WTC11 (cell line): ENCODE data around the gene MED9. TPM values are rescaled to one million over a fixed set of nuclear protein-coding genes. Genes with fewer than 3 reads are reported as not detected.

Experiments used
- NR3C1 ChIP-seq: sonication (generic); formaldehyde crosslinking; conservative IDR thresholded peaks from 2 replicates; pipeline ENCODE4 v1.8.1; 2023; ENCODE audit warnings: low read depth, mild to moderate bottlenecking, missing genetic modification reagents
- TEAD1 ChIP-seq: sonication (generic); formaldehyde crosslinking; IDR thresholded peaks from 2 replicates; pipeline ENCODE4 v1.8.0; 2022; ENCODE audit warnings: mild to moderate bottlenecking, missing genetic modification reagents
- ZNF121 ChIP-seq: sonication (generic); formaldehyde crosslinking; IDR thresholded peaks from 2 replicates; pipeline ENCODE4 v1.8.0; 2023; ENCODE audit warnings: missing genetic modification reagents
- ZNF317 ChIP-seq: sonication (generic); formaldehyde crosslinking; IDR thresholded peaks from 2 replicates; pipeline ENCODE4 v1.8.1; 2023; ENCODE audit warnings: low read depth, mild to moderate bottlenecking, moderate library complexity, missing genetic modification reagents, borderline replicate concordance
- total RNA-seq: library from RNA; stranded (reverse); gene quantifications from 3 replicates; pipeline ENCODE4 v1.2.3, GENCODE V29; 2021
- TF ChIP-seq, protein P1 (sequence below): sonication (generic); formaldehyde crosslinking; IDR thresholded peaks from 2 replicates; pipeline ENCODE4 v1.8.0; 2022; ENCODE audit warnings: mild to moderate bottlenecking, missing genetic modification reagents
- TF ChIP-seq, protein P2 (sequence below): sonication (generic); formaldehyde crosslinking; IDR thresholded peaks from 2 replicates; pipeline ENCODE4 v1.8.0; 2023; ENCODE audit warnings: mild to moderate bottlenecking, missing genetic modification reagents
- TF ChIP-seq, protein P3 (sequence below): sonication (generic); formaldehyde crosslinking; IDR thresholded peaks from 2 replicates; pipeline ENCODE4 v1.8.1; 2022; ENCODE audit warnings: low read depth, missing genetic modification reagents, borderline replicate concordance
- TF ChIP-seq, protein P4 (sequence below): sonication (generic); formaldehyde crosslinking; IDR thresholded peaks from 2 replicates; pipeline ENCODE4 v1.8.0; 2023; ENCODE audit warnings: missing genetic modification reagents, mild to moderate bottlenecking, borderline replicate concordance
- TF ChIP-seq, protein P5 (sequence below): sonication (generic); formaldehyde crosslinking; IDR thresholded peaks from 2 replicates; pipeline ENCODE4 v1.8.0; 2023; ENCODE audit warnings: missing genetic modification reagents
- TF ChIP-seq, protein P6 (sequence below): fragments of 250-450 bp; sonication (Bioruptor Pico); IDR thresholded peaks from 2 replicates; pipeline ENCODE4 v1.9.0; 2021; ENCODE audit warnings: mild to moderate bottlenecking, borderline replicate concordance
- TF ChIP-seq, protein P7 (sequence below): sonication (generic); formaldehyde crosslinking; IDR thresholded peaks from 2 replicates; pipeline ENCODE4 v1.8.1; 2023; ENCODE audit warnings: mild to moderate bottlenecking, moderate library complexity, missing genetic modification reagents

The MED9 gene
- total RNA-seq, 1 experiment from 2014 or later: 21.1 TPM

DNA sequence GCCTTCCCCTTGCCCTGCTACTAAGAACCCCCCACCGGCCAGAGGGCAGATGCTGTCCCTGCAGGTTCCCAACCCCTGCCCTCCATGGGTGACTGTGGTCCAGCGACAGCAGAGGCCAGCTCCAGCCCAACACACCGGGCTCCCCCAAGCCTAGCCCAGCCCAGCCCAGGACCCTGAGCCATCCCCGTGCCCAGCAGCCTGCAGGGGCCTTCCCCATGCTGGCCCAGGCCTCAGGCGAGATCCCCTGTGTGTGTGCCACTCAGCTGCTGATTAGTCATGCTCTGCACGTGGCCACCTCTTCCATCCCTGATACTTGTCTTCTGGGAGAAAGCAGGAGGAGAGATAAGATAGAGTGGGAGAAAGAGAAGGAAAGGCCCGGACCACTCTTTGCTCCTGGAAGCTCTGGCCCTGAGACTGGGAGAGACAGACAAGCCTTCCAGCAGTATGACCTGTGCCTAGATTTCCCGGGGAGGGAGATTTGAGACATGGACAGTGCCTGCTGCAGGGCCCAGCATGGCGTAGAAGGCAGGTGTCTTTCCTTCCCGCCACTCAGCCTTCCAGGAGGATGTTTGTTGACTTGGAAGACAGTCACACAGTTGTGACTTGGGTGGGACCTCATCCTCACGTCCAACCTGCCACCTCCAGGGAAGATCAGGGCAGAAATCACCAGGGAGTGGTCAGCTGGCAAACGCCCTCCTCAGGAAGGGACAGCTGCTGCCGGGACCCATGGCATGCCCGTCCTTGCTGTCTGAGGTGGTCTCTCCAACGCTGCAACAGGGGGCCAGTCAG, 60.7 kb downstream of the MED9 start (continued):
- TF ChIP-seq, protein P1, sequence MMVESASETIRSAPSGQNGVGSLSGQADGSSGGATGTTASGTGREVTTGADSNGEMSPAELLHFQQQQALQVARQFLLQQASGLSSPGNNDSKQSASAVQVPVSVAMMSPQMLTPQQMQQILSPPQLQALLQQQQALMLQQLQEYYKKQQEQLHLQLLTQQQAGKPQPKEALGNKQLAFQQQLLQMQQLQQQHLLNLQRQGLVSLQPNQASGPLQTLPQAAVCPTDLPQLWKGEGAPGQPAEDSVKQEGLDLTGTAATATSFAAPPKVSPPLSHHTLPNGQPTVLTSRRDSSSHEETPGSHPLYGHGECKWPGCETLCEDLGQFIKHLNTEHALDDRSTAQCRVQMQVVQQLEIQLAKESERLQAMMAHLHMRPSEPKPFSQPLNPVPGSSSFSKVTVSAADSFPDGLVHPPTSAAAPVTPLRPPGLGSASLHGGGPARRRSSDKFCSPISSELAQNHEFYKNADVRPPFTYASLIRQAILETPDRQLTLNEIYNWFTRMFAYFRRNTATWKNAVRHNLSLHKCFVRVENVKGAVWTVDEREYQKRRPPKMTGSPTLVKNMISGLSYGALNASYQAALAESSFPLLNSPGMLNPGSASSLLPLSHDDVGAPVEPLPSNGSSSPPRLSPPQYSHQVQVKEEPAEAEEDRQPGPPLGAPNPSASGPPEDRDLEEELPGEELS (CRISPR knock-in tag): no peak
- TF ChIP-seq NR3C1 (no peak), ZNF317 (CRISPR knock-in tag) (no peak), TEAD1 (no peak), ZNF121 (no peak)
- TF ChIP-seq, protein P2, sequence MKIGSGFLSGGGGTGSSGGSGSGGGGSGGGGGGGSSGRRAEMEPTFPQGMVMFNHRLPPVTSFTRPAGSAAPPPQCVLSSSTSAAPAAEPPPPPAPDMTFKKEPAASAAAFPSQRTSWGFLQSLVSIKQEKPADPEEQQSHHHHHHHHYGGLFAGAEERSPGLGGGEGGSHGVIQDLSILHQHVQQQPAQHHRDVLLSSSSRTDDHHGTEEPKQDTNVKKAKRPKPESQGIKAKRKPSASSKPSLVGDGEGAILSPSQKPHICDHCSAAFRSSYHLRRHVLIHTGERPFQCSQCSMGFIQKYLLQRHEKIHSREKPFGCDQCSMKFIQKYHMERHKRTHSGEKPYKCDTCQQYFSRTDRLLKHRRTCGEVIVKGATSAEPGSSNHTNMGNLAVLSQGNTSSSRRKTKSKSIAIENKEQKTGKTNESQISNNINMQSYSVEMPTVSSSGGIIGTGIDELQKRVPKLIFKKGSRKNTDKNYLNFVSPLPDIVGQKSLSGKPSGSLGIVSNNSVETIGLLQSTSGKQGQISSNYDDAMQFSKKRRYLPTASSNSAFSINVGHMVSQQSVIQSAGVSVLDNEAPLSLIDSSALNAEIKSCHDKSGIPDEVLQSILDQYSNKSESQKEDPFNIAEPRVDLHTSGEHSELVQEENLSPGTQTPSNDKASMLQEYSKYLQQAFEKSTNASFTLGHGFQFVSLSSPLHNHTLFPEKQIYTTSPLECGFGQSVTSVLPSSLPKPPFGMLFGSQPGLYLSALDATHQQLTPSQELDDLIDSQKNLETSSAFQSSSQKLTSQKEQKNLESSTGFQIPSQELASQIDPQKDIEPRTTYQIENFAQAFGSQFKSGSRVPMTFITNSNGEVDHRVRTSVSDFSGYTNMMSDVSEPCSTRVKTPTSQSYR (CRISPR knock-in tag): no peak
- TF ChIP-seq, protein P3, sequence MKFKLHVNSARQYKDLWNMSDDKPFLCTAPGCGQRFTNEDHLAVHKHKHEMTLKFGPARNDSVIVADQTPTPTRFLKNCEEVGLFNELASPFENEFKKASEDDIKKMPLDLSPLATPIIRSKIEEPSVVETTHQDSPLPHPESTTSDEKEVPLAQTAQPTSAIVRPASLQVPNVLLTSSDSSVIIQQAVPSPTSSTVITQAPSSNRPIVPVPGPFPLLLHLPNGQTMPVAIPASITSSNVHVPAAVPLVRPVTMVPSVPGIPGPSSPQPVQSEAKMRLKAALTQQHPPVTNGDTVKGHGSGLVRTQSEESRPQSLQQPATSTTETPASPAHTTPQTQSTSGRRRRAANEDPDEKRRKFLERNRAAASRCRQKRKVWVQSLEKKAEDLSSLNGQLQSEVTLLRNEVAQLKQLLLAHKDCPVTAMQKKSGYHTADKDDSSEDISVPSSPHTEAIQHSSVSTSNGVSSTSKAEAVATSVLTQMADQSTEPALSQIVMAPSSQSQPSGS (CRISPR knock-in tag): no peak
- TF ChIP-seq, protein P4, sequence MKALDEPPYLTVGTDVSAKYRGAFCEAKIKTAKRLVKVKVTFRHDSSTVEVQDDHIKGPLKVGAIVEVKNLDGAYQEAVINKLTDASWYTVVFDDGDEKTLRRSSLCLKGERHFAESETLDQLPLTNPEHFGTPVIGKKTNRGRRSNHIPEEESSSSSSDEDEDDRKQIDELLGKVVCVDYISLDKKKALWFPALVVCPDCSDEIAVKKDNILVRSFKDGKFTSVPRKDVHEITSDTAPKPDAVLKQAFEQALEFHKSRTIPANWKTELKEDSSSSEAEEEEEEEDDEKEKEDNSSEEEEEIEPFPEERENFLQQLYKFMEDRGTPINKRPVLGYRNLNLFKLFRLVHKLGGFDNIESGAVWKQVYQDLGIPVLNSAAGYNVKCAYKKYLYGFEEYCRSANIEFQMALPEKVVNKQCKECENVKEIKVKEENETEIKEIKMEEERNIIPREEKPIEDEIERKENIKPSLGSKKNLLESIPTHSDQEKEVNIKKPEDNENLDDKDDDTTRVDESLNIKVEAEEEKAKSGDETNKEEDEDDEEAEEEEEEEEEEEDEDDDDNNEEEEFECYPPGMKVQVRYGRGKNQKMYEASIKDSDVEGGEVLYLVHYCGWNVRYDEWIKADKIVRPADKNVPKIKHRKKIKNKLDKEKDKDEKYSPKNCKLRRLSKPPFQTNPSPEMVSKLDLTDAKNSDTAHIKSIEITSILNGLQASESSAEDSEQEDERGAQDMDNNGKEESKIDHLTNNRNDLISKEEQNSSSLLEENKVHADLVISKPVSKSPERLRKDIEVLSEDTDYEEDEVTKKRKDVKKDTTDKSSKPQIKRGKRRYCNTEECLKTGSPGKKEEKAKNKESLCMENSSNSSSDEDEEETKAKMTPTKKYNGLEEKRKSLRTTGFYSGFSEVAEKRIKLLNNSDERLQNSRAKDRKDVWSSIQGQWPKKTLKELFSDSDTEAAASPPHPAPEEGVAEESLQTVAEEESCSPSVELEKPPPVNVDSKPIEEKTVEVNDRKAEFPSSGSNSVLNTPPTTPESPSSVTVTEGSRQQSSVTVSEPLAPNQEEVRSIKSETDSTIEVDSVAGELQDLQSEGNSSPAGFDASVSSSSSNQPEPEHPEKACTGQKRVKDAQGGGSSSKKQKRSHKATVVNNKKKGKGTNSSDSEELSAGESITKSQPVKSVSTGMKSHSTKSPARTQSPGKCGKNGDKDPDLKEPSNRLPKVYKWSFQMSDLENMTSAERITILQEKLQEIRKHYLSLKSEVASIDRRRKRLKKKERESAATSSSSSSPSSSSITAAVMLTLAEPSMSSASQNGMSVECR (CRISPR knock-in tag): no peak
- TF ChIP-seq, protein P5, sequence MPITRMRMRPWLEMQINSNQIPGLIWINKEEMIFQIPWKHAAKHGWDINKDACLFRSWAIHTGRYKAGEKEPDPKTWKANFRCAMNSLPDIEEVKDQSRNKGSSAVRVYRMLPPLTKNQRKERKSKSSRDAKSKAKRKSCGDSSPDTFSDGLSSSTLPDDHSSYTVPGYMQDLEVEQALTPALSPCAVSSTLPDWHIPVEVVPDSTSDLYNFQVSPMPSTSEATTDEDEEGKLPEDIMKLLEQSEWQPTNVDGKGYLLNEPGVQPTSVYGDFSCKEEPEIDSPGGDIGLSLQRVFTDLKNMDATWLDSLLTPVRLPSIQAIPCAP (CRISPR knock-in tag): no peak
- TF ChIP-seq, protein P6, sequence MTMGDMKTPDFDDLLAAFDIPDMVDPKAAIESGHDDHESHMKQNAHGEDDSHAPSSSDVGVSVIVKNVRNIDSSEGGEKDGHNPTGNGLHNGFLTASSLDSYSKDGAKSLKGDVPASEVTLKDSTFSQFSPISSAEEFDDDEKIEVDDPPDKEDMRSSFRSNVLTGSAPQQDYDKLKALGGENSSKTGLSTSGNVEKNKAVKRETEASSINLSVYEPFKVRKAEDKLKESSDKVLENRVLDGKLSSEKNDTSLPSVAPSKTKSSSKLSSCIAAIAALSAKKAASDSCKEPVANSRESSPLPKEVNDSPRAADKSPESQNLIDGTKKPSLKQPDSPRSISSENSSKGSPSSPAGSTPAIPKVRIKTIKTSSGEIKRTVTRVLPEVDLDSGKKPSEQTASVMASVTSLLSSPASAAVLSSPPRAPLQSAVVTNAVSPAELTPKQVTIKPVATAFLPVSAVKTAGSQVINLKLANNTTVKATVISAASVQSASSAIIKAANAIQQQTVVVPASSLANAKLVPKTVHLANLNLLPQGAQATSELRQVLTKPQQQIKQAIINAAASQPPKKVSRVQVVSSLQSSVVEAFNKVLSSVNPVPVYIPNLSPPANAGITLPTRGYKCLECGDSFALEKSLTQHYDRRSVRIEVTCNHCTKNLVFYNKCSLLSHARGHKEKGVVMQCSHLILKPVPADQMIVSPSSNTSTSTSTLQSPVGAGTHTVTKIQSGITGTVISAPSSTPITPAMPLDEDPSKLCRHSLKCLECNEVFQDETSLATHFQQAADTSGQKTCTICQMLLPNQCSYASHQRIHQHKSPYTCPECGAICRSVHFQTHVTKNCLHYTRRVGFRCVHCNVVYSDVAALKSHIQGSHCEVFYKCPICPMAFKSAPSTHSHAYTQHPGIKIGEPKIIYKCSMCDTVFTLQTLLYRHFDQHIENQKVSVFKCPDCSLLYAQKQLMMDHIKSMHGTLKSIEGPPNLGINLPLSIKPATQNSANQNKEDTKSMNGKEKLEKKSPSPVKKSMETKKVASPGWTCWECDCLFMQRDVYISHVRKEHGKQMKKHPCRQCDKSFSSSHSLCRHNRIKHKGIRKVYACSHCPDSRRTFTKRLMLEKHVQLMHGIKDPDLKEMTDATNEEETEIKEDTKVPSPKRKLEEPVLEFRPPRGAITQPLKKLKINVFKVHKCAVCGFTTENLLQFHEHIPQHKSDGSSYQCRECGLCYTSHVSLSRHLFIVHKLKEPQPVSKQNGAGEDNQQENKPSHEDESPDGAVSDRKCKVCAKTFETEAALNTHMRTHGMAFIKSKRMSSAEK (CRISPR knock-in tag): no peak
- TF ChIP-seq, protein P7, sequence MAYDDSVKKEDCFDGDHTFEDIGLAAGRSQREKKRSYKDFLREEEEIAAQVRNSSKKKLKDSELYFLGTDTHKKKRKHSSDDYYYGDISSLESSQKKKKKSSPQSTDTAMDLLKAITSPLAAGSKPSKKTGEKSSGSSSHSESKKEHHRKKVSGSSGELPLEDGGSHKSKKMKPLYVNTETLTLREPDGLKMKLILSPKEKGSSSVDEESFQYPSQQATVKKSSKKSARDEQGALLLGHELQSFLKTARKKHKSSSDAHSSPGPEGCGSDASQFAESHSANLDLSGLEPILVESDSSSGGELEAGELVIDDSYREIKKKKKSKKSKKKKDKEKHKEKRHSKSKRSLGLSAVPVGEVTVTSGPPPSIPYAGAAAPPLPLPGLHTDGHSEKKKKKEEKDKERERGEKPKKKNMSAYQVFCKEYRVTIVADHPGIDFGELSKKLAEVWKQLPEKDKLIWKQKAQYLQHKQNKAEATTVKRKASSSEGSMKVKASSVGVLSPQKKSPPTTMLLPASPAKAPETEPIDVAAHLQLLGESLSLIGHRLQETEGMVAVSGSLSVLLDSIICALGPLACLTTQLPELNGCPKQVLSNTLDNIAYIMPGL (CRISPR knock-in tag): no peak
